SK-N-SH (cell line): Measurements from ENCODE around the gene ZNF865.

Source experiments
- EP300 ChIP-seq, 2 experiments: IDR thresholded peaks; 2 replicates each; pipeline versions ENCODE4 v1.4.0 to v1.6.1; 2012; ENCODE audit warnings: borderline replicate concordance in 1 of 2, low read depth in 1 of 2, low read length in 1 of 2
- NRF1 ChIP-seq: IDR thresholded peaks from 2 replicates; pipeline ENCODE4 v1.6.1; 2012; ENCODE audit warnings: low read depth, mild to moderate bottlenecking, low read length
- POLR2AphosphoS5 ChIP-seq: IDR thresholded peaks from 2 replicates; pipeline ENCODE4 v1.6.1; 2012; ENCODE audit warnings: low read depth, low read length
- RFX5 ChIP-seq: IDR thresholded peaks from 2 replicates; pipeline ENCODE4 v1.6.1; 2012; ENCODE audit warnings: mild to moderate bottlenecking, improper control_type of control experiment, low read length
- SIN3A ChIP-seq: IDR thresholded peaks from 2 replicates; pipeline ENCODE4 v1.6.1; 2012; ENCODE audit warnings: low read depth, mild to moderate bottlenecking, low read length, moderate library complexity, borderline replicate concordance
- SMC3 ChIP-seq: IDR thresholded peaks from 2 replicates; pipeline ENCODE4 v1.6.1; 2012; ENCODE audit warnings: low read depth, low read length, improper control_type of control experiment
- TAF1 ChIP-seq: IDR thresholded peaks from 2 replicates; pipeline ENCODE4 v1.6.1; 2012; ENCODE audit warnings: low read depth, mild to moderate bottlenecking, low read length, moderate library complexity, borderline replicate concordance
- TEAD4 ChIP-seq: IDR thresholded peaks from 2 replicates; pipeline ENCODE4 v1.4.0; 2012; ENCODE audit warnings: mild to moderate bottlenecking, borderline replicate concordance; ENCODE audit not compliant: insufficient read depth
- TF ChIP-seq, protein P1 (sequence below): fragments of 200-600 bp; sonication (generic); IDR thresholded peaks from 2 replicates; pipeline ENCODE4 v1.6.1; 2017; ENCODE audit warnings: antibody characterized with exemption, mild to moderate bottlenecking, moderate library complexity
- TF ChIP-seq, protein P2 (sequence below): IDR thresholded peaks from 2 replicates; pipeline ENCODE4 v1.6.1; 2012; ENCODE audit warnings: mild to moderate bottlenecking, low read depth, low read length, moderate library complexity
- TF ChIP-seq, protein P3 (sequence below): IDR thresholded peaks from 2 replicates; pipeline ENCODE4 v1.4.0; 2012; ENCODE audit warnings: low read depth, borderline replicate concordance
- TF ChIP-seq, protein P4 (sequence below): IDR thresholded peaks from 2 replicates; pipeline ENCODE4 v1.4.0; 2012; ENCODE audit warnings: low read depth, borderline replicate concordance

DNA sequence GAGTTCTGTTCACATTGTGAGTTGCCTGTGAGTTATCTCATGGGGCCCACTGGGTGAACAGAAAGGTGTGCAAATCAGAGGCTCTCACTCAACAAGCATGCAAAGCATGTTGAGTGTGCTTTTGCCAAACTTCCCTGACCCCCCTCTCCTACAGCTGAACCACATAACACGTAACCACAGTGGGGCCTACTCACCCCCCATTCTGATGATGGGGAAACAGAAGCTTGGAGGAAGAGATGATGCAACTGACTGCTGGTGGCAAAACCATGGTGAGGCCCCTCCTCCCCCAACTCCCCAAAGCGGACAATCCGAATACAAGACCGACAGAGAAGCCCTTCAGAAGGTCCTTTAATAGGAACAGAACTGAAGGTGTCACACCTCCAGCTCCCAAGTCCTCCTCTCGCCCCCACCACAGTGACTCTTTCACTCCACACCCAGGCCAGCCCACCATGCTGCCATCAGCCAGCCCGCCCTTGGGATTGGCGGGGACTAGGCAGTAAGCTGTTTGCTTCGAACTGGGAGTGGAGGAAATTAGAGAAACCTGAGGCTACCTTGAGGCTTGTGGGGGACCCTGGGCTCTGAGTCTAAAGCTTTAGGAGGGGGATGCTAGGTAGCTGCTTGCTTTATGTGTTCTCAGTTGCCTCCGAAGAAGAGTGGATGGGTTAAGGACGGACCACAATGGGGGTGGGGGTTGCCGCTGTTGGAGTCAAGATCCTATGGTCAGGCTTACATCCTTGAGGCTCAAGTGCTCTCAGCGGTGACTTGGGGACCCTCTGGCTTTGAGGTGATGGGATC is 15.2 kb downstream of the ZNF865 start:
- no peak for TF ChIP-seq SIN3A
- TF ChIP-seq, protein P1, sequence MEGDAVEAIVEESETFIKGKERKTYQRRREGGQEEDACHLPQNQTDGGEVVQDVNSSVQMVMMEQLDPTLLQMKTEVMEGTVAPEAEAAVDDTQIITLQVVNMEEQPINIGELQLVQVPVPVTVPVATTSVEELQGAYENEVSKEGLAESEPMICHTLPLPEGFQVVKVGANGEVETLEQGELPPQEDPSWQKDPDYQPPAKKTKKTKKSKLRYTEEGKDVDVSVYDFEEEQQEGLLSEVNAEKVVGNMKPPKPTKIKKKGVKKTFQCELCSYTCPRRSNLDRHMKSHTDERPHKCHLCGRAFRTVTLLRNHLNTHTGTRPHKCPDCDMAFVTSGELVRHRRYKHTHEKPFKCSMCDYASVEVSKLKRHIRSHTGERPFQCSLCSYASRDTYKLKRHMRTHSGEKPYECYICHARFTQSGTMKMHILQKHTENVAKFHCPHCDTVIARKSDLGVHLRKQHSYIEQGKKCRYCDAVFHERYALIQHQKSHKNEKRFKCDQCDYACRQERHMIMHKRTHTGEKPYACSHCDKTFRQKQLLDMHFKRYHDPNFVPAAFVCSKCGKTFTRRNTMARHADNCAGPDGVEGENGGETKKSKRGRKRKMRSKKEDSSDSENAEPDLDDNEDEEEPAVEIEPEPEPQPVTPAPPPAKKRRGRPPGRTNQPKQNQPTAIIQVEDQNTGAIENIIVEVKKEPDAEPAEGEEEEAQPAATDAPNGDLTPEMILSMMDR = no peak
- TF ChIP-seq POLR2AphosphoS5 = no peak
- TF ChIP-seq NRF1 = no peak
- TF ChIP-seq, protein P2, sequence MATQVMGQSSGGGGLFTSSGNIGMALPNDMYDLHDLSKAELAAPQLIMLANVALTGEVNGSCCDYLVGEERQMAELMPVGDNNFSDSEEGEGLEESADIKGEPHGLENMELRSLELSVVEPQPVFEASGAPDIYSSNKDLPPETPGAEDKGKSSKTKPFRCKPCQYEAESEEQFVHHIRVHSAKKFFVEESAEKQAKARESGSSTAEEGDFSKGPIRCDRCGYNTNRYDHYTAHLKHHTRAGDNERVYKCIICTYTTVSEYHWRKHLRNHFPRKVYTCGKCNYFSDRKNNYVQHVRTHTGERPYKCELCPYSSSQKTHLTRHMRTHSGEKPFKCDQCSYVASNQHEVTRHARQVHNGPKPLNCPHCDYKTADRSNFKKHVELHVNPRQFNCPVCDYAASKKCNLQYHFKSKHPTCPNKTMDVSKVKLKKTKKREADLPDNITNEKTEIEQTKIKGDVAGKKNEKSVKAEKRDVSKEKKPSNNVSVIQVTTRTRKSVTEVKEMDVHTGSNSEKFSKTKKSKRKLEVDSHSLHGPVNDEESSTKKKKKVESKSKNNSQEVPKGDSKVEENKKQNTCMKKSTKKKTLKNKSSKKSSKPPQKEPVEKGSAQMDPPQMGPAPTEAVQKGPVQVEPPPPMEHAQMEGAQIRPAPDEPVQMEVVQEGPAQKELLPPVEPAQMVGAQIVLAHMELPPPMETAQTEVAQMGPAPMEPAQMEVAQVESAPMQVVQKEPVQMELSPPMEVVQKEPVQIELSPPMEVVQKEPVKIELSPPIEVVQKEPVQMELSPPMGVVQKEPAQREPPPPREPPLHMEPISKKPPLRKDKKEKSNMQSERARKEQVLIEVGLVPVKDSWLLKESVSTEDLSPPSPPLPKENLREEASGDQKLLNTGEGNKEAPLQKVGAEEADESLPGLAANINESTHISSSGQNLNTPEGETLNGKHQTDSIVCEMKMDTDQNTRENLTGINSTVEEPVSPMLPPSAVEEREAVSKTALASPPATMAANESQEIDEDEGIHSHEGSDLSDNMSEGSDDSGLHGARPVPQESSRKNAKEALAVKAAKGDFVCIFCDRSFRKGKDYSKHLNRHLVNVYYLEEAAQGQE = no peak
- TF ChIP-seq EP300 (IDR thresholded peaks at IDR 0.05; ENCODE audit: borderline replicate concordance in 1 of 2, low read depth in 1 of 2, low read length in 1 of 2) = no peak
- TF ChIP-seq, protein P3, sequence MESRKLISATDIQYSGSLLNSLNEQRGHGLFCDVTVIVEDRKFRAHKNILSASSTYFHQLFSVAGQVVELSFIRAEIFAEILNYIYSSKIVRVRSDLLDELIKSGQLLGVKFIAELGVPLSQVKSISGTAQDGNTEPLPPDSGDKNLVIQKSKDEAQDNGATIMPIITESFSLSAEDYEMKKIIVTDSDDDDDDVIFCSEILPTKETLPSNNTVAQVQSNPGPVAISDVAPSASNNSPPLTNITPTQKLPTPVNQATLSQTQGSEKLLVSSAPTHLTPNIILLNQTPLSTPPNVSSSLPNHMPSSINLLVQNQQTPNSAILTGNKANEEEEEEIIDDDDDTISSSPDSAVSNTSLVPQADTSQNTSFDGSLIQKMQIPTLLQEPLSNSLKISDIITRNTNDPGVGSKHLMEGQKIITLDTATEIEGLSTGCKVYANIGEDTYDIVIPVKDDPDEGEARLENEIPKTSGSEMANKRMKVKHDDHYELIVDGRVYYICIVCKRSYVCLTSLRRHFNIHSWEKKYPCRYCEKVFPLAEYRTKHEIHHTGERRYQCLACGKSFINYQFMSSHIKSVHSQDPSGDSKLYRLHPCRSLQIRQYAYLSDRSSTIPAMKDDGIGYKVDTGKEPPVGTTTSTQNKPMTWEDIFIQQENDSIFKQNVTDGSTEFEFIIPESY = no peak
- TF ChIP-seq, protein P4, sequence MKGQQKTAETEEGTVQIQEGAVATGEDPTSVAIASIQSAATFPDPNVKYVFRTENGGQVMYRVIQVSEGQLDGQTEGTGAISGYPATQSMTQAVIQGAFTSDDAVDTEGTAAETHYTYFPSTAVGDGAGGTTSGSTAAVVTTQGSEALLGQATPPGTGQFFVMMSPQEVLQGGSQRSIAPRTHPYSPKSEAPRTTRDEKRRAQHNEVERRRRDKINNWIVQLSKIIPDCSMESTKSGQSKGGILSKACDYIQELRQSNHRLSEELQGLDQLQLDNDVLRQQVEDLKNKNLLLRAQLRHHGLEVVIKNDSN = no peak
- TF ChIP-seq SMC3 = no peak
- TF ChIP-seq TEAD4 = no peak
- no peak for TF ChIP-seq TAF1
- no peak for TF ChIP-seq RFX5
